ENCODE results near the gene EFL1. TPM values are rescaled to one million over a fixed set of nuclear protein-coding genes. Genes with fewer than 3 reads are reported as not detected.

EFL1 gene
- total and polyA plus RNA-seq, 9 of the 15 experiments (the other 6 are each of a cell fraction or from before 2014, with no cell fraction given), result 4.8 to 32.5 (median 16.9) TPM

DNA sequence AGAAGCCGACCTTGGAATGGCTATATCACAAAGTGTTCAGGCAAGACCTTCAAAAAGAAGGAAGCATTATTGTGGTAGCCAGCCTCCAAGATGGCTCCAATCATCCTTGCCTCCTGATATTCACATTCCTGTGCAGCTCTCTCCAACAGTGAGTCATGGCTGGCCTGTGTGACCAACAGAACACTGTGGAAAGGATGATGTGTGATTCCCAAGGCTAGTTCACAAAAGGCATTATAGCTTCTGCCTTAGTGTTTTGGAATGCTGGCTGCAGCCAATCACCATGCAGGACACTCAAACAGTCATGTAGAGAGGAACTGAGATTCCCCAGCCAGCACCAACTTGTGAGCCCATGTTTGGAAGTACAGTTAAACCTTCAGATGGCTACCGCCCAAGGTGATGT is 102.6 kb downstream of the EFL1 start:
- Histone ChIP-seq H3K9ac (ENCODE audit: insufficient read depth in 1 of 2, low read depth in 2 of 2, low read length in 2 of 2) (no peak overlapping the region), H3K79me2 (ENCODE audit: control insufficient read depth, insufficient read depth, low read length) (no peaks in the 10 kb centered on the region), H3K9me1 (ENCODE audit: control insufficient read depth, insufficient read depth, low read length) (no peaks in the 10 kb centered on the region), H3K9me3 (replicated peaks; ENCODE audit: control insufficient read depth, insufficient read depth, low read depth, low read length) (no peaks in the 10 kb centered on the region), H3K27ac (ENCODE audit: extremely low read depth, low read depth, low read length) (no peak overlapping the region), H3K4me3 (no peak overlapping the region), H3K4me1 (replicated peaks in 1 of 2; ENCODE audit: control insufficient read depth in 2 of 2, insufficient read depth in 2 of 2, low read length in 2 of 2) (no peaks in the 10 kb centered on the region), H3K27me3 (ENCODE audit: control insufficient read depth in 2 of 2, insufficient read depth in 2 of 2, low read length in 2 of 2) (no peaks in the 10 kb centered on the region), H4K20me1 (replicated peaks; ENCODE audit: control insufficient read depth, insufficient read depth, low read length) (no peaks in the 10 kb centered on the region), H2AFZ (ENCODE audit: low read depth, low read length) (no peak overlapping the region), H3K36me3 (ENCODE audit: control insufficient read depth, insufficient read depth, low read length) (peaks cover 30% of the 10 kb centered on the region), H3K4me2 (ENCODE audit: insufficient read depth, low read length) (no peak overlapping the region)
- TF ChIP-seq, protein P1, sequence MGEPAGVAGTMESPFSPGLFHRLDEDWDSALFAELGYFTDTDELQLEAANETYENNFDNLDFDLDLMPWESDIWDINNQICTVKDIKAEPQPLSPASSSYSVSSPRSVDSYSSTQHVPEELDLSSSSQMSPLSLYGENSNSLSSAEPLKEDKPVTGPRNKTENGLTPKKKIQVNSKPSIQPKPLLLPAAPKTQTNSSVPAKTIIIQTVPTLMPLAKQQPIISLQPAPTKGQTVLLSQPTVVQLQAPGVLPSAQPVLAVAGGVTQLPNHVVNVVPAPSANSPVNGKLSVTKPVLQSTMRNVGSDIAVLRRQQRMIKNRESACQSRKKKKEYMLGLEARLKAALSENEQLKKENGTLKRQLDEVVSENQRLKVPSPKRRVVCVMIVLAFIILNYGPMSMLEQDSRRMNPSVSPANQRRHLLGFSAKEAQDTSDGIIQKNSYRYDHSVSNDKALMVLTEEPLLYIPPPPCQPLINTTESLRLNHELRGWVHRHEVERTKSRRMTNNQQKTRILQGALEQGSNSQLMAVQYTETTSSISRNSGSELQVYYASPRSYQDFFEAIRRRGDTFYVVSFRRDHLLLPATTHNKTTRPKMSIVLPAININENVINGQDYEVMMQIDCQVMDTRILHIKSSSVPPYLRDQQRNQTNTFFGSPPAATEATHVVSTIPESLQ (CRISPR knock-in tag; IDR thresholded peaks at IDR 0.05), result no peak
- TF ChIP-seq GATAD2A (IDR thresholded peaks at IDR 0.05), result no peak
- no peak for TF ChIP-seq MEIS2 (IDR thresholded peaks at IDR 0.05; ENCODE audit: partially characterized antibody)
- no peak for TF ChIP-seq DACH1 (IDR thresholded peaks at IDR 0.05; ENCODE audit: partially characterized antibody)
- TF ChIP-seq JUN (IDR thresholded peaks at IDR 0.05; ENCODE audit: borderline replicate concordance, low read depth, low read length), result no peak
- no peak for TF ChIP-seq JUN (CRISPR knock-in tag; IDR thresholded peaks at IDR 0.05; ENCODE audit: borderline replicate concordance)
- TF ChIP-seq ZNF263 (CRISPR knock-in tag; IDR thresholded peaks at IDR 0.05; ENCODE audit: borderline replicate concordance), result no peak
- TF ChIP-seq PYGO2 (tag; IDR thresholded peaks at IDR 0.05), result no peak
- TF ChIP-seq ZSCAN29 (IDR thresholded peaks at IDR 0.05), result no peak
- no peak for TF ChIP-seq THRAP3 (IDR thresholded peaks at IDR 0.05; ENCODE audit: borderline replicate concordance)
- no peak for TF ChIP-seq CBX3 (IDR thresholded peaks at IDR 0.05; ENCODE audit: borderline replicate concordance in 1 of 2, low read length in 2 of 2)
- TF ChIP-seq NR2F6 (CRISPR knock-in tag; IDR thresholded peaks at IDR 0.05), result no peak
- TF ChIP-seq KAT7 (CRISPR knock-in tag; IDR thresholded peaks at IDR 0.05; ENCODE audit: borderline replicate concordance), result no peak
- TF ChIP-seq RNF2 (IDR thresholded peaks at IDR 0.05), result no peak
- FAIRE-seq (peak; percentile 51), ATAC-seq (no peak), DNase-seq (ENCODE audit: extremely low read depth in 1 of 4, low spot score in 3 of 4) (no peak)
- ChIA-PET CTCF (ENCODE audit: low intra/inter-chr PET ratio) (no interaction called here), POLR2A (no interaction called here)
- intact Hi-C loops (cut with micrococcal nuclease) (no loop called here), in situ Hi-C loops (cut with MboI) (no loop called here)
- BruUV-seq (replicated peaks), result no TSS peak
- 76% methylated on average over 2 of the region's 2 CpGs for WGBS (ENCODE audit: insufficient coverage, low coverage, missing lambda C conversion rate)

Measured in K562 (cell line).